ENCODE measurements around the gene RFT1.

GRCh38 chr3:53109190-53109589 is 21.0 kb downstream of the RFT1 start:
- TF ChIP-seq CTCF (IDR thresholded peaks at IDR 0.05) (no peak), POLR2A (IDR thresholded peaks at IDR 0.05) (no peak)

All from esophagus squamous epithelium (tissue), 4 donors.